Gastroesophageal sphincter (tissue), 4 donors: ENCODE data around the gene PPM1H. TPM values are rescaled to one million over a fixed set of nuclear protein-coding genes. Genes with fewer than 3 reads are reported as not detected.
A peak's percentile ranks its signal among the peaks of the same experiment; 100 is the strongest.
"Not testable (repeated sequence)": the region's sequence is repeated elsewhere in the genome, so short reads cannot be mapped to it uniquely, and the experiment has no call there.

Experiments used
- ATAC-seq: fragments of 150-250 bp; one replicate; pipeline ENCODE4 v1.9.1; 2016; ENCODE audit warnings: mild to moderate bottlenecking, moderate library complexity
- H3K27ac ChIP-seq, 4 donors: fragments of 200-600 bp; sonication (generic) in 3 of 4; 1 replicate in 3 of 4; 2 replicates in 1 of 4; pipeline ENCODE4 v1.5.1; 2016 to 2019
- H3K27me3 ChIP-seq: fragments of 200-600 bp; sonication (generic); one replicate; pipeline ENCODE4 v1.5.1; 2019
- H3K36me3 ChIP-seq, 2 donors: fragments of 200-600 bp; sonication (generic); one replicate each; pipeline ENCODE4 v1.5.1; 2019; ENCODE audit warnings: control low read depth in 1 of 2
- H3K4me1 ChIP-seq, 3 donors: fragments of 200-600 bp; sonication (generic); 1 replicate in 2 of 3; 2 replicates in 1 of 3; pipeline ENCODE4 v1.5.1; 2016 to 2019; ENCODE audit warnings: control low read depth in 2 of 3
- H3K4me3 ChIP-seq, 2 donors: fragments of 200-600 bp; sonication (generic); one replicate each; pipeline ENCODE4 v1.5.1; 2019; ENCODE audit warnings: mild to moderate bottlenecking in 1 of 2, moderate library complexity in 1 of 2
- H3K9me3 ChIP-seq, 3 donors: fragments of 200-600 bp; sonication (generic); one replicate each; pipeline ENCODE4 v1.5.1; 2017 to 2019; ENCODE audit warnings: control low read depth in 2 of 3
- EP300 ChIP-seq: sonication (generic); formaldehyde crosslinking; IDR thresholded peaks from one replicate; pipeline ENCODE4 v1.6.1; 2017; ENCODE audit warnings: antibody characterized with exemption, mild to moderate bottlenecking
- POLR2A ChIP-seq, 2 donors: fragments of 450-650 bp; IDR thresholded peaks; one replicate each; pipeline ENCODE4 v1.6.1; 2017; ENCODE audit warnings: antibody characterized with exemption in 2 of 2, mild to moderate bottlenecking in 2 of 2, moderate library complexity in 1 of 2
- POLR2AphosphoS5 ChIP-seq: sonication (generic); formaldehyde crosslinking; IDR thresholded peaks from one replicate; pipeline ENCODE4 v1.6.1; 2017; ENCODE audit warnings: antibody characterized with exemption
- WGBS, 2 donors: methylation state at CpG; one replicate each; pipeline ENCODE4 v1.1.5; 2018; ENCODE audit warnings: low coverage in 1 of 2; 5-methylcytosine and 5-hydroxymethylcytosine counted together
- total RNA-seq, 4 donors: library from RNA; depleted of rRNA; stranded (reverse); fragments of >200 nt; gene quantifications; one replicate each; pipeline ENCODE4 v1.1.0, GENCODE V29; 2016
- TF ChIP-seq, protein P1 (sequence below), 4 experiments: fragments of 200-600 bp in 2 of 4; fragments of 450-650 bp in 2 of 4; sonication (generic) in 1 of 4; IDR thresholded peaks; one replicate each; pipeline ENCODE4 v1.5.1; 2017 to 2019; ENCODE audit warnings: antibody characterized with exemption in 4 of 4, mild to moderate bottlenecking in 2 of 4, moderate library complexity in 2 of 4

Gene PPM1H
- total RNA-seq, 4 donors from 2014 or later, result 1.3 to 1.9 (median 1.6) TPM

DNA sequence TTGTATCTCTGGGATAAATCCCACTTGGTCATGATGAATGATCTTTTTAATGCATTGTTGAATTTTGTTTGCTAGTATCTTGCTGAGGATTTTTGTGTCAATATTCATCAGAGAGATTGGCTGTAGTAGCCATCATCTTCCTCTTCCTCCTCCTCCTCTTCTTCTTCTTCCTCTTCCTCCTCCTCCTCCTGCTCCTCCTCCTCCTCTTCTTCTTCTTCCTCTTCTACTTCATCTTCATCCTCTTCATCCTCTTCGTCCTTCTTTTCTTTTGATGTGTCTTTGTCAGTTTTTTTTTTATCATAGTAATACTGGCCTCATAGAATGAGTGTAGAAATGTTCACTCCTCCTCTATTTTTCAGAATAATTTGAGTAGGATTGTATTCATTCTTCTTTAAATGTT is 15.4 kb upstream of the PPM1H start:
- no peaks in the 10 kb centered on the region for H3K9me3 ChIP-seq
- H3K36me3 ChIP-seq, result no peaks in the 10 kb centered on the region
- H3K4me1 ChIP-seq, result no peaks in the 10 kb centered on the region
- no peak for ATAC-seq
- no peak overlapping the region for H3K27ac ChIP-seq
- 40 to 89% methylated on average over 1 of the region's 1 CpG for WGBS, 2 donors
- no peaks in the 10 kb centered on the region for H3K27me3 ChIP-seq
- TF ChIP-seq POLR2AphosphoS5 (no peak), POLR2A (IDR thresholded peaks at IDR 0.05) (no peak), EP300 (no peak)
- TF ChIP-seq, protein P1, sequence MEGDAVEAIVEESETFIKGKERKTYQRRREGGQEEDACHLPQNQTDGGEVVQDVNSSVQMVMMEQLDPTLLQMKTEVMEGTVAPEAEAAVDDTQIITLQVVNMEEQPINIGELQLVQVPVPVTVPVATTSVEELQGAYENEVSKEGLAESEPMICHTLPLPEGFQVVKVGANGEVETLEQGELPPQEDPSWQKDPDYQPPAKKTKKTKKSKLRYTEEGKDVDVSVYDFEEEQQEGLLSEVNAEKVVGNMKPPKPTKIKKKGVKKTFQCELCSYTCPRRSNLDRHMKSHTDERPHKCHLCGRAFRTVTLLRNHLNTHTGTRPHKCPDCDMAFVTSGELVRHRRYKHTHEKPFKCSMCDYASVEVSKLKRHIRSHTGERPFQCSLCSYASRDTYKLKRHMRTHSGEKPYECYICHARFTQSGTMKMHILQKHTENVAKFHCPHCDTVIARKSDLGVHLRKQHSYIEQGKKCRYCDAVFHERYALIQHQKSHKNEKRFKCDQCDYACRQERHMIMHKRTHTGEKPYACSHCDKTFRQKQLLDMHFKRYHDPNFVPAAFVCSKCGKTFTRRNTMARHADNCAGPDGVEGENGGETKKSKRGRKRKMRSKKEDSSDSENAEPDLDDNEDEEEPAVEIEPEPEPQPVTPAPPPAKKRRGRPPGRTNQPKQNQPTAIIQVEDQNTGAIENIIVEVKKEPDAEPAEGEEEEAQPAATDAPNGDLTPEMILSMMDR (IDR thresholded peaks at IDR 0.05), result no peak
- H3K4me3 ChIP-seq, result no peak overlapping the region

DNA sequence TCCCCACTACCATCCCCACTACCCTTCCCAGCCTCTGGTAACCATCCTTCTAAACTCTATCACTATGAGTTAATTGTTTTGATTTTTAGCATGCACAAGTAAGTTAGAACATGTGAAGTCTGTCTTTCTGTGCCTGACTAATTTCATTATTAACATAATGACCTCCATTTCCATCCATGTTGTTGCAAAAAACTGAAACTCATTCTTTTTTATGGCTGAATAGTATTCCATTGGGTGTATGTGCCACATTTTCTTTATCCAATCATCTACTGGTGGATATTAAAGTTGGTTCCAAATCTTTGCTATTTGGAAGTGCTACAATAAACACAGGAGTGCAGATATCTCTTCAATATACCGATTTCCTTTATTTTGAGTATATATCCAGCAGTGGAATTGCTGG is 13.2 kb upstream of the PPM1H start:
- TF ChIP-seq POLR2AphosphoS5 (no peak), EP300 (no peak), POLR2A (IDR thresholded peaks at IDR 0.05) (no peak)
- TF ChIP-seq, protein P1 (IDR thresholded peaks at IDR 0.05), result no peak
- H3K4me3 ChIP-seq, result no peak overlapping the region
- H3K27ac ChIP-seq, result no peak overlapping the region
- H3K4me1 ChIP-seq, result no peaks in the 10 kb centered on the region
- ATAC-seq, result no peak
- no peaks in the 10 kb centered on the region for H3K27me3 ChIP-seq
- H3K9me3 ChIP-seq, result no peaks in the 10 kb centered on the region
- whole genome bisulfite sequencing, 2 donors, result 93 to 100% methylated on average over 1 of the region's 1 CpG
- no peaks in the 10 kb centered on the region for H3K36me3 ChIP-seq

DNA sequence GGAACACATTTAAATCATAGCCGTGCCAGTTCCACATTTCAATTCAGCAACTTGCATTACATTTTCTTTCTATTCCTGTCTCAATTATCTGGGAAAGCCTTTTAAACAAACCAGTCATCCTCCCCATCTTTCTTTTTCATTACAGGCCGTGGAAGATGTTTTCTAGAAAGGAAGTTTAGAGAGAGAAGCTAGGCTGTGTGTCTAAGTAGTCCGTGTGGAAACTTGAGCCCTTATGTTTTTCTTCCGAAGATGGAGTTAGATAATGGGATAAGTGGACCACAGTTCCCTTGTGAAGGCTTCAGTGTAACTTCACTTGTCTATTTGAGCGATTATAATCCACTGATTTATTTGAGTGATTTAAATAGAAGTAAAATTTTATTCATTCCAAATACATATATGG is 12.4 kb upstream of the PPM1H start:
- H3K9me3 ChIP-seq, result no peaks in the 10 kb centered on the region
- no peak overlapping the region for H3K27ac ChIP-seq
- H3K36me3 ChIP-seq, result no peaks in the 10 kb centered on the region
- H3K4me1 ChIP-seq, result no peaks in the 10 kb centered on the region
- 64 to 70% methylated on average over 4 to 5 of the region's 5 CpGs for WGBS, 2 donors
- no peak for ATAC-seq
- H3K4me3 ChIP-seq, result no peak overlapping the region
- no peaks in the 10 kb centered on the region for H3K27me3 ChIP-seq
- TF ChIP-seq POLR2A (IDR thresholded peaks at IDR 0.05) (no peak), EP300 (no peak), POLR2AphosphoS5 (no peak)
- TF ChIP-seq, protein P1 (IDR thresholded peaks at IDR 0.05), result no peak

DNA sequence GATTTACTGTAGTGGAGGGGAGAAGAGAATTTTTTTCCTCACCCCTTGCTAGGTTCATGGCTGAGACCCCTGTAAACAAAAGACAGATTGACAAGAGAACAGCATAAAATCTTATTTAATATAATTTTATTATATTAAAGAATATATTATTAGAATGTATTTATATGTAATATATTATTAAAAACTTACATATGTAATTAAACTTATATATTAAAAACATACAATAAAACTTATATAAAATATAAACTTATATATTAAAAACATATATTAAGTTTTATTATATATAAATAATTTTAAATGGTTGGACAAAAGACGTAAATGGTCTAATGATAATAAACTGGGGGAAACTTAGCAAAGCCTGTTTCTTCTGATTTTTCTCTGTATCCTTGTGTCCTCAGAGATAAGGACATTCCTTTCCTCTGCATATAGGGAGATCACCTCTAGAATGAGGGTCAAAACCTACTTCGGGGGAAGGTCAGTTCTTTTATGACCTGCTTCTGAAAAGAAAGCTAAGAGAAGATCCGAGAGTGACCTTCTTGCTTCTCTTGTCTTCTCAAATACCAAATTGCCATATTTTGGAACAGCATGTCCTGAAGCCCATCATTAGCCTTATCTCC is 8.9 kb upstream of the PPM1H start:
- no peak for TF ChIP-seq POLR2AphosphoS5

DNA sequence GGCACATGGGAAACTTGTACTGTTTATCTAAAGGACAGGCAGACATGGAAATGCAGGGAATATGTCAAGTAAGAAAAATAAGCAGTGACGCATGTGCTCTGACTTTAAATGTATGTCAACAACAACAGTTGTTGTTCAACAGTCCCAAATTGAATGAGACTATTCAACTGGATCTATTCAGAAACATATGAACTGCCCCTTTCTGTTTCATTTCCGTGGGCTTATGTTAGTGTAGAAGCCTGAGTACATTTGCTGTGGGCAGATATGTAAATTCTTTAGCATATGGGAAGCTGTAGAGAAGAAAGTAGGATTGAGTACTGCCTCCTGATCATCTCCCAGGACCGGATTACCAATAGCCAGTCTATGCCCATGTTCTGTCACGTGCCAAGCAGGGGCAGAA is 7.4 kb upstream of the PPM1H start:
- 69 to 73% methylated on average over 3 to 4 of the region's 4 CpGs for WGBS, 2 donors
- not testable (repeated sequence) for H3K4me3 ChIP-seq, H3K27ac ChIP-seq, ATAC-seq, H3K27me3 ChIP-seq, H3K36me3 ChIP-seq, H3K4me1 ChIP-seq, H3K9me3 ChIP-seq

More for the DNA sequence above, 8.9 kb upstream of the PPM1H start:
- Histone ChIP-seq H3K4me3 (no peak overlapping the region), H3K27me3 (no peaks in the 10 kb centered on the region), H3K4me1 (no peaks in the 10 kb centered on the region), H3K9me3 (no peaks in the 10 kb centered on the region), H3K27ac (no peak overlapping the region), H3K36me3 (no peaks in the 10 kb centered on the region)
- 56 to 69% methylated on average over 3 of the region's 3 CpGs for WGBS, 2 donors
- ATAC-seq, result no peak

DNA sequence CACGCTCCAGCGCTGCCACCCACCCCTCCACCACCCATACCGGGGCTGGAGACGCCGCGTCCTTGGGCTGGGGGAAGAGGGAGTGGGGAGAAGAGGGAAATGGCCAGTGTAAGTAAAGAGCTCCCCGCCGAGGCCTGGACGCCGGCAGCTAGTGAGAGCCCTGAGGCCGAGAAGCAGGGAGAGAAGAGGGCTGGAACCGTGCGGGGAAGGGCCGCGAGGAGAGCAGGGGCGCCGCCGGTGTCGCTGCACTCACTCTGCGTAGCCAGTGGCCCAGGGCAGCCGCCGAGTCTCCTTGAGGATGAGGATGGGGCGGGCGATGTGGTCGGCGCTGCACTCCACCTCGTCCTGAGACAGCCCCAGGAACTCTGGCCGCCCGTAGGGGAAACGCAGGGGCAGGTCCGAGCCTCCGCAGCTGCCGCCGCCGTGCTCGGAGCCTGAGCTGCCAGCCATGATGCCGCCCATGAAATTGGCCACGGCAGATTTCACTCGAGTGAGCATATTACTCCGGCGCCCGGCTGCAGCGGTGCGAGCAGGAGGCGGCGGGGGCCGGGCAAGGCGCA is 631 bp downstream of the PPM1H start:
- 0% methylated on average over 3 of the region's 48 CpGs; no CpG with 5 or more reads in 1 of the 2 donors for WGBS, 2 donors
- no peak for TF ChIP-seq POLR2AphosphoS5
- TF ChIP-seq, protein P1 (IDR thresholded peaks at IDR 0.05), result no peak
- no peak for TF ChIP-seq EP300
- TF ChIP-seq POLR2A (IDR thresholded peaks at IDR 0.05), result no peak
- peaks cover 15% of the 10 kb centered on the region for H3K27me3 ChIP-seq
- H3K27ac ChIP-seq, result peak overlapping the region in 2 of 4 donors; percentile 46 to 66
- H3K4me3 ChIP-seq, result peak overlapping the region; percentile 21 to 76
- no peaks in the 10 kb centered on the region for H3K36me3 ChIP-seq
- H3K9me3 ChIP-seq, result no peaks in the 10 kb centered on the region
- peaks cover 0 to 26% (median 9%) of the 10 kb centered on the region in 3 donors for H3K4me1 ChIP-seq
- peak; percentile 60 for ATAC-seq
